ENCODE data around the gene NFIC. TPM values are rescaled to one million over a fixed set of nuclear protein-coding genes. Genes with fewer than 3 reads are reported as not detected.

Gene NFIC
- total and polyA plus RNA-seq, 2 donors from 2014 or later: 20.3 to 173 TPM

- DNase-seq (no peak), FAIRE-seq (no peak)
- no peaks in the 10 kb centered on the region for H3K27me3 ChIP-seq (ENCODE audit: control insufficient read depth, insufficient read depth, low read length)
- H3K9ac ChIP-seq (ENCODE audit: low read length in 3 of 3): no peak overlapping the region
- no peaks in the 10 kb centered on the region for H3K9me3 ChIP-seq (ENCODE audit: control insufficient read depth in 2 of 3, insufficient read depth in 1 of 3, low read length in 3 of 3)
- no peak overlapping the region for H3K4me3 ChIP-seq (ENCODE audit: low read length in 3 of 3)
- H3K36me3 ChIP-seq (ENCODE audit: control insufficient read depth in 2 of 3, insufficient read depth in 3 of 3, low read length in 3 of 3): peaks cover 2 to 14% (median 7%) of the 10 kb centered on the region in 3 donors
- no peaks in the 10 kb centered on the region for H3K4me1 ChIP-seq (ENCODE audit: control insufficient read depth in 2 of 3, insufficient read depth in 2 of 3, low read depth in 1 of 3, low read length in 3 of 3)
- no peak overlapping the region for H3K27ac ChIP-seq (ENCODE audit: low read depth in 2 of 2, low read length in 2 of 2)
- no peak for TF ChIP-seq CTCF (IDR thresholded peaks at IDR 0.05; ENCODE audit: borderline replicate concordance, extremely low read depth, insufficient read depth)
- intact Hi-C loops (cut with DNase I): no loop called here
Observed at GRCh38 chr19:3491396-3492119, 125.2 kb downstream of the NFIC start.

DNA sequence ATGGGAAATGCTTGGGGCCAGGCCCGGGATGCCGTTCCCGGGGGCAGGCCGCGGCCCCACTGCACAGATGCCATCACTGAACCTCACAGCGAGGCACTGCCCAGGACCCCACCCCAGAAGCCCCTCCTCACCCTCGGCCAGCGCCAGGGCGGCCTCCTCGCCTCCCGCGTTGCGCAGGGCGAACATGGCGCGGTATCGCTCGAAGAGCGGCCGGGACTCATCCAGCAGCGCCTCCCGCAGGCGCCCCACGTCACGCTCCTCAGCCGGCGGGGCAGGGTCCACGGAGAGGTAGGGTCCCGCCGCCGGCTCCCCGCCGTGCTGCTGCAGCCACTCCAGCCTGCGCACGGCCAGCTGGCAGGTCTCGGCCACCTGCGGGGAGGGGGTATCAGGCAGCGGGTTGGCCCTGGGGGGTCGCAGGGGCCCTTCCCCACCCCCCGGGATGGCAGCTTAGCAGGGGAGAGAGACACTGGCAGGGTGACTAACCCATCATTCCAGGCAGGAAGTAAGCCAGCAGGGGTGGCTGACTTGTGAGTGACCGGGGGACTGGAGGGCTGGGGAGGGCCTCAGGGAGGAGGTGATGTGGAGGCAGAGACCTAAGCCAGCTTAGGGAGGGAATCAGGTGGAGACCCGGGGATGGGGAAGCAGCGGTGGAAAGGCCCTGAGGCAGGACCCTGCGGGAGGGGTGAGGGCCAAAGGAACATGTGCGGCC is 125.9 kb downstream of the NFIC start:
- no peak for DNase-seq
- peaks cover 2 to 14% (median 7%) of the 10 kb centered on the region in 3 donors for H3K36me3 ChIP-seq (ENCODE audit: control insufficient read depth in 2 of 3, insufficient read depth in 3 of 3, low read length in 3 of 3)
- TF ChIP-seq CTCF (IDR thresholded peaks at IDR 0.05; ENCODE audit: borderline replicate concordance, extremely low read depth, insufficient read depth): no peak
- no peak for FAIRE-seq
- H3K27me3 ChIP-seq (ENCODE audit: control insufficient read depth, insufficient read depth, low read length): no peaks in the 10 kb centered on the region
- intact Hi-C loops (cut with DNase I): no loop called here
- H3K9ac ChIP-seq (ENCODE audit: low read length in 3 of 3): no peak overlapping the region
- peaks cover 0 to 2% (median 0%) of the 10 kb centered on the region in 3 donors for H3K4me1 ChIP-seq (ENCODE audit: control insufficient read depth in 2 of 3, insufficient read depth in 2 of 3, low read depth in 1 of 3, low read length in 3 of 3)
- no peaks in the 10 kb centered on the region for H3K9me3 ChIP-seq (ENCODE audit: control insufficient read depth in 2 of 3, insufficient read depth in 1 of 3, low read length in 3 of 3)
- H3K27ac ChIP-seq (ENCODE audit: low read depth in 2 of 2, low read length in 2 of 2): no peak overlapping the region
- H3K4me3 ChIP-seq (ENCODE audit: low read length in 3 of 3): no peak overlapping the region

DNA sequence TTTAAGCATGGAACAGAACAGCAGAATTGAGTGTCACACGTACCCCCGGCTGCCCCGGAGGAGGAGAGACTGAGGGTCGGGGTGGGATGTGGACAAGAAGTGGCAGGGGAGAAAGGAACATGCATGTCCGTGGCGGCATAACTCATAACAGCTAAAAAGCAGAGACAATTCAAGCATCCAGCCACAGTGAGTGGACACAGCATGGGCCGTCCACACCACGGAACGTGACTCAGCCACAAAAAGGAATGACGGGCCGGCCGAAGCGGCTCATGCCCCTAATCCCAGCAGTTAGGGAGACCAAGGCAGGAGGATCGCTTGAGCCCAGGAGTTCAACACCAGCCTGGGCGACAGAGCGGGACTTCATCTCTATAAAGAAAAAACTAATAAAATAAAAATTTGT is 126.5 kb downstream of the NFIC start:
- peaks cover 2 to 14% (median 7%) of the 10 kb centered on the region in 3 donors for H3K36me3 ChIP-seq (ENCODE audit: control insufficient read depth in 2 of 3, insufficient read depth in 3 of 3, low read length in 3 of 3)
- TF ChIP-seq CTCF (IDR thresholded peaks at IDR 0.05; ENCODE audit: borderline replicate concordance, extremely low read depth, insufficient read depth): no peak
- H3K27ac ChIP-seq (ENCODE audit: low read depth in 2 of 2, low read length in 2 of 2): no peak overlapping the region
- H3K4me3 ChIP-seq (ENCODE audit: low read length in 3 of 3): no peak overlapping the region
- H3K9ac ChIP-seq (ENCODE audit: low read length in 3 of 3): no peak overlapping the region
- no peaks in the 10 kb centered on the region for H3K27me3 ChIP-seq (ENCODE audit: control insufficient read depth, insufficient read depth, low read length)
- intact Hi-C loops (cut with DNase I): no loop called here
- H3K9me3 ChIP-seq (ENCODE audit: control insufficient read depth in 2 of 3, insufficient read depth in 1 of 3, low read length in 3 of 3): no peaks in the 10 kb centered on the region
- FAIRE-seq (no peak), DNase-seq (no peak)
- peaks cover 0 to 3% (median 0%) of the 10 kb centered on the region in 3 donors for H3K4me1 ChIP-seq (ENCODE audit: control insufficient read depth in 2 of 3, insufficient read depth in 2 of 3, low read depth in 1 of 3, low read length in 3 of 3)

Data from kidney (tissue), 14 donors.